ENCODE data around the gene VAMP5.

DNA sequence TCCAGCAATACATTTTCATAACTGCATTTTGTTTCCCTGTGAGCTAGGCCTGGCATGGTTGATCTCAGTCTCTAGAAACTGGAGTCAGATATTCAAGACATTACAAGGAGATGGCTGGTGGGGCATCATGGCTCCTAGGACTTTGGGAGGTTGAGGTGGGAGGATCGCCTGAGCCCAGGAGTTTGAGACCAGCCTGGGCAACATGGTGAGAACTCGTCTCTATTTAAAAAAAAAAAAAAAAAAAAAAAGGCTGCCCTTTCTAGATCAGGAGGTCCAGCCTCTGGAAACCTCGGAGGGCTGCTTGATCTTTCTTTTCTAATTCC lies 7.2 kb upstream of the VAMP5 start:
- TF ChIP-seq, protein P1, sequence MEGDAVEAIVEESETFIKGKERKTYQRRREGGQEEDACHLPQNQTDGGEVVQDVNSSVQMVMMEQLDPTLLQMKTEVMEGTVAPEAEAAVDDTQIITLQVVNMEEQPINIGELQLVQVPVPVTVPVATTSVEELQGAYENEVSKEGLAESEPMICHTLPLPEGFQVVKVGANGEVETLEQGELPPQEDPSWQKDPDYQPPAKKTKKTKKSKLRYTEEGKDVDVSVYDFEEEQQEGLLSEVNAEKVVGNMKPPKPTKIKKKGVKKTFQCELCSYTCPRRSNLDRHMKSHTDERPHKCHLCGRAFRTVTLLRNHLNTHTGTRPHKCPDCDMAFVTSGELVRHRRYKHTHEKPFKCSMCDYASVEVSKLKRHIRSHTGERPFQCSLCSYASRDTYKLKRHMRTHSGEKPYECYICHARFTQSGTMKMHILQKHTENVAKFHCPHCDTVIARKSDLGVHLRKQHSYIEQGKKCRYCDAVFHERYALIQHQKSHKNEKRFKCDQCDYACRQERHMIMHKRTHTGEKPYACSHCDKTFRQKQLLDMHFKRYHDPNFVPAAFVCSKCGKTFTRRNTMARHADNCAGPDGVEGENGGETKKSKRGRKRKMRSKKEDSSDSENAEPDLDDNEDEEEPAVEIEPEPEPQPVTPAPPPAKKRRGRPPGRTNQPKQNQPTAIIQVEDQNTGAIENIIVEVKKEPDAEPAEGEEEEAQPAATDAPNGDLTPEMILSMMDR (IDR thresholded peaks at IDR 0.05): no peak
- TF ChIP-seq POLR2A (IDR thresholded peaks at IDR 0.05): no peak
